NB4 (cell line): ENCODE data around the gene CHKA.

Experiments used
- DNase-seq: peaks from one replicate; pipeline ENCODE4 v3.0.0; 2010; ENCODE audit warnings: low read depth
- H3K4me3 ChIP-seq: one replicate; pipeline ENCODE4 v1.5.1; 2011; ENCODE audit warnings: mild to moderate bottlenecking, low read depth, low read length, moderate library complexity
- CTCF ChIP-seq: IDR thresholded peaks from one replicate; pipeline ENCODE4 v1.5.1; 2012; ENCODE audit warnings: low read depth, low read length
- MAX ChIP-seq: IDR thresholded peaks from 2 replicates; pipeline ENCODE4 v1.6.1; 2011; ENCODE audit warnings: low read depth, low read length
- MYC ChIP-seq: IDR thresholded peaks from 2 replicates; pipeline ENCODE4 v1.6.1; 2011; ENCODE audit warnings: low read depth, low read length
- POLR2A ChIP-seq: IDR thresholded peaks from 2 replicates; pipeline ENCODE4 v1.6.1; 2011; ENCODE audit warnings: mild to moderate bottlenecking; ENCODE audit not compliant: insufficient read length; ENCODE audit errors: extremely low read depth

The CHKA gene

GRCh38 chr11:68146704-68147474, 25.7 kb upstream of the CHKA start:
- DNase-seq: no peak
- TF ChIP-seq POLR2A: no peak
- TF ChIP-seq MYC: peak; percentile 19; the same call in 1 of the 2 replicates
- peak; percentile 91 for TF ChIP-seq MAX
- no peak overlapping the region for H3K4me3 ChIP-seq

- TF ChIP-seq POLR2A (no peak), MYC (no peak), MAX (no peak), CTCF (no peak)
- H3K4me3 ChIP-seq: no peak overlapping the region
- DNase-seq: no peak
These were observed 24.9 kb upstream of the CHKA start for GRCh38 chr11:68146010-68146540.

DNA sequence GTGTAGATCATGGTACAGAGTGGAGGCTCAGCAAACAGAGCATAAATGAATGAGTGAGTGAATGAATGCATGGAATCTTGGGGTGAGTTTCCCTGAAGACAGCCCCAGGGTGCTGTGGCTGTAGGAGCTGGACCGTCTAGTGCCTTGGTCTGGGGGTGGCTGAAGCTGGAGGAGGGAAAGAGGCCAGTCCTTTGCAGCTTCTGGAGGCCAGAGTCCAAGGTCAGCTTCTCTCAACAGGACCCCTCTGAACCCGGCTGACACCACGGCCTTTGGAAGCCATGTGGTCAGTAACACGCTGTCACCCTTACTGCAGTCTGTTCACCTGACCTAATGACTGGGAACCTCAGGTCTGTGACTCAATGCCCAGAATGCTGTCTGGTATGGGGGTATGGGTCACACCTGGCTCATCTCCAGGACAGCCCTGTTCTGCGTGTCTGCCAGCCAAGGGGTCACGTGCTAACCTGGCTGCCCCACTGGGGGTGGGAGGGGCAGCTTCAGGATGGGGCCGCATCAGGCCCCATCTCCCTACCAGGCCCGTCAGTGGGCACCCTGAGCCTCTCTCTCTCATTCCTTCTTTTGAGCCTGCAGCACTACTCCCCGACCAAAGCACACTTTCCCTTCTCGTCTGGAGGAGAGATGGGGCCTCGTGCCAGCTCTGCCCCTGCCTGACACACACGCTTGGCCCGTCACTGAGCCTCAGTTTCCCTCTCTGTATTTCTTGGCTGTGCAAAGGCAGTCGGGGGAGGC, 24.1 kb upstream of the CHKA start:
- no peak for DNase-seq
- H3K4me3 ChIP-seq: no peak overlapping the region
- TF ChIP-seq MYC: no peak
- TF ChIP-seq POLR2A: no peak
- no peak for TF ChIP-seq MAX
- TF ChIP-seq CTCF: no peak

DNA sequence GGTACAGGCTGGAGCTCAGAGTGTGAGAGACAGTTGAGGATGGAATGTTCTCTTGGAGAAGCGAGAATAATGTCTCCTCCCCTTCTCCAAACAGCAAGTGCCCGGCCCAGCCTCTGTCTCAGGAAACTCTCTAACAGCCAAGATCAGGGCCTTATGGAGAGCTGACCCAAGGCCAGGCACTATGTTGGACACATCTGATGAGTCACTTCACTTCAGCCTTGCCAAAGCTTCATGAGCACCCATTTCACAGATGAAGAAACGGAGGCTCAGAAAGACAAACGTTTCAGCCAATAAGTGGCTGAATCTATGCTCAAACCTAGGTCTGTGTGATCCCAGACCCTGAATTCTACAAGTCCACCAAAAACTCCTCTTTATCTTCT, 22.1 kb upstream of the CHKA start:
- no peak overlapping the region for H3K4me3 ChIP-seq
- no peak for TF ChIP-seq POLR2A
- TF ChIP-seq MYC: no peak
- TF ChIP-seq CTCF: no peak
- no peak for TF ChIP-seq MAX

GRCh38 chr11:68142441-68143309, 21.5 kb upstream of the CHKA start:
- DNase-seq: no peak
- no peak overlapping the region for H3K4me3 ChIP-seq
- TF ChIP-seq MYC (no peak), MAX (no peak), CTCF (no peak), POLR2A (no peak)

More for the DNA sequence above, 22.1 kb upstream of the CHKA start:
- no peak for DNase-seq
